ENCODE data around the gene FBN1. TPM values are rescaled to one million over a fixed set of nuclear protein-coding genes. Genes with fewer than 3 reads are reported as not detected.
A peak's percentile ranks its signal among the peaks of the same experiment; 100 is the strongest.

FBN1 gene
- total and polyA plus RNA-seq, 7 donors: 1.2 to 173 (median 57.0) TPM

DNA sequence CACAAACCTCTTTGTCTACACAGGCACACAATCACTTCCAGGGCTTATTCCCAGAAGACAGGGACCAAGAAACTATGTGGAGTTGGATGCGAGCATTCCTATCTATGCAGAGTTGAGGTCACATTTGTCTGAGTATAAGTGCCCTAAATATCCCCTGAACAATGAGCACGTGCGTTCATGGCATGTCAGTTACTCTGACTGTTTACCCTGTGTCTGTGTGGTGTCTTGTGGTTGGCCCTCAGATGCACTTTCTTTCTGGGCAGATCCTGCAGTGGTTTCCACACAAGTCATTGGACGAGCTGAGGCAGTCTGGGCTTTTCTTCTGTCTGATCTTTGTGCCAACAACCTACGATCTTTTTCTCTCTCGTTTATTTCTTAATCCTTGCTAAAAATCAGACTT lies 134.5 kb downstream of the FBN1 start:
- peak; percentile 68 for DNase-seq
- H3K36me3 ChIP-seq: peaks cover 0 to 42% (median 0%) of the 10 kb centered on the region in 4 donors
- no peaks in the 10 kb centered on the region for H3K27me3 ChIP-seq
- H3K4me1 ChIP-seq: no peaks in the 10 kb centered on the region
- intact Hi-C loops (cut with DNase I): no loop called here
- WGBS, 2 donors: 72 to 78% methylated on average over 6 of the region's 6 CpGs
- TF ChIP-seq CTCF (IDR thresholded peaks at IDR 0.05): no peak
- TF ChIP-seq POLR2A (IDR thresholded peaks at IDR 0.05): no peak
- no peak for TF ChIP-seq POLR2AphosphoS5 (IDR thresholded peaks at IDR 0.05)
- TF ChIP-seq EP300 (IDR thresholded peaks at IDR 0.05): no peak
- peak overlapping the region in 1 of 4 donors; percentile 33 for H3K27ac ChIP-seq
- H3K9me3 ChIP-seq: no peaks in the 10 kb centered on the region
- H3K4me3 ChIP-seq: no peak overlapping the region

DNA sequence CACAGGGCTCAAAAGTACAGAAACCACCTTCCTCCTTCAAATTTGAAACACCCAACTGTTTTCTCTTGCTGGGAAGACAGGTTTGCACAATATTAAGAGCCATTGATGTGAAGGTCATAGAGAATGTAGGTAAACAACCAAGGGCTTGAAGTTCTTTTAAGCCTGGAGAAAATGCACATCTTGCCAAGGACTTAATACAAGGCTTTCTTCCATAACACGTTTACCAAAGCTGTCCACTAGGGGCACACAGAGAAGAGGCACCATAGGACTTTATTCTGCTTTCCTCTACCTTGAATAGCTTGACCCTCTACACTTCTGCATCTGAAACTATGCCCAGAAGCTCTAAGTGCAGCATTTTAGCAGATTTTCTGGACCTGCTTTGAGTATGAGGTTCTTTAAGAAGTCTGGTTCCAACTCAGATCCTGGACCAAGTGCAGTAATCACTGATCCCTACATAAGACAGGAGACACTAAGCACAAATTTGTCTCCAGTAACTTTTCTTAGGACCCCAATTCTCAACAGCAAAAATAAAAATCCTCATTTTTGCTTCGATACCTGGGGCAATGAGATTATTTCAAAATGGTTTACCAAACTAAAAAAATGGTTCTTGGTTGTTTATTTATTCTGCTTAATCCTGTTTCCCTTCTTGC lies 138.0 kb downstream of the FBN1 start:
- H3K4me3 ChIP-seq: no peak overlapping the region
- WGBS, 2 donors: 42% methylated on average over 2 of the region's 2 CpGs
- H3K27me3 ChIP-seq: no peaks in the 10 kb centered on the region
- H3K27ac ChIP-seq: no peak overlapping the region
- no peaks in the 10 kb centered on the region for H3K4me1 ChIP-seq
- H3K9me3 ChIP-seq: no peaks in the 10 kb centered on the region
- no peak for TF ChIP-seq POLR2A (IDR thresholded peaks at IDR 0.05)
- peak in 3 of 4 experiments; percentile 23 to 35 (median 30) for TF ChIP-seq CTCF (IDR thresholded peaks at IDR 0.05)
- TF ChIP-seq EP300 (IDR thresholded peaks at IDR 0.05): no peak
- TF ChIP-seq POLR2AphosphoS5 (IDR thresholded peaks at IDR 0.05): no peak
- H3K36me3 ChIP-seq: peaks cover 0 to 46% (median 0%) of the 10 kb centered on the region in 4 donors
- intact Hi-C loops (cut with DNase I): no loop called here
- DNase-seq: no peak

GRCh38 chr15:48505067-48505466 lies 140.4 kb downstream of the FBN1 start:
- Histone ChIP-seq H3K27ac (no peak overlapping the region), H3K27me3 (no peaks in the 10 kb centered on the region), H3K4me1 (no peaks in the 10 kb centered on the region), H3K9me3 (no peaks in the 10 kb centered on the region), H3K4me3 (no peak overlapping the region), H3K36me3 (peaks cover 0 to 51% (median 0%) of the 10 kb centered on the region in 4 donors)
- no peak for DNase-seq
- no peak for TF ChIP-seq POLR2A (IDR thresholded peaks at IDR 0.05)
- no peak for TF ChIP-seq POLR2AphosphoS5 (IDR thresholded peaks at IDR 0.05)
- TF ChIP-seq EP300 (IDR thresholded peaks at IDR 0.05): no peak
- TF ChIP-seq CTCF (IDR thresholded peaks at IDR 0.05): no peak
- intact Hi-C loops (cut with DNase I): no loop called here
- WGBS, 2 donors: 90 to 93% methylated on average over 3 of the region's 3 CpGs

DNA sequence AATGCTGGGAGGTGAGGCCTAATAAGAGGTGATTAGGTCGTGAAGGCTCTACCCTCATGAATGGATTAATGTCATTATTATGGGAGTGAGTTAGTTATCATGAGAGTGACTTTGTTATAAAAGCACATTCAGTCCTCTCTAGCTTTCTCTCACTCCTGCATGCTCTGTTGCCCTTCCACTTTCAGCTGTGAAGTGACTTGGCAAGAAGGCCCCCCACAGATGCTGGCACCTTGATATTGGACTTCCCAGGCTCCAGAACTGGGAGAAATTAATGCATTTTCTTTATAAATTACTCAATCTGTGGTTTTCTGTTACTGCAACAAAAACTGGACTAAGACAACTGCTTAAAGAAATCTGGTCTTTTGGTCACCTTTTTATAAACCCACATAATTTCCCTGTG lies 144.3 kb downstream of the FBN1 start:
- Histone ChIP-seq H3K4me1 (no peaks in the 10 kb centered on the region), H3K27me3 (no peaks in the 10 kb centered on the region), H3K27ac (no peak overlapping the region), H3K36me3 (peaks cover 0 to 37% (median 0%) of the 10 kb centered on the region in 4 donors), H3K4me3 (no peak overlapping the region), H3K9me3 (no peaks in the 10 kb centered on the region)
- 65 to 83% methylated on average over 1 of the region's 1 CpG for WGBS, 2 donors
- no peak for DNase-seq
- intact Hi-C loops (cut with DNase I): no loop called here
- TF ChIP-seq POLR2AphosphoS5 (IDR thresholded peaks at IDR 0.05) (no peak), EP300 (IDR thresholded peaks at IDR 0.05) (no peak), CTCF (IDR thresholded peaks at IDR 0.05) (no peak), POLR2A (IDR thresholded peaks at IDR 0.05) (no peak)

GRCh38 chr15:48500595-48500994 lies 144.9 kb downstream of the FBN1 start:
- intact Hi-C loops (cut with DNase I): no loop called here
- no peaks in the 10 kb centered on the region for H3K9me3 ChIP-seq
- DNase-seq: no peak
- TF ChIP-seq EP300 (IDR thresholded peaks at IDR 0.05) (no peak), POLR2AphosphoS5 (IDR thresholded peaks at IDR 0.05) (no peak), CTCF (IDR thresholded peaks at IDR 0.05) (no peak), POLR2A (IDR thresholded peaks at IDR 0.05) (no peak)
- H3K36me3 ChIP-seq: peaks cover 0 to 36% (median 0%) of the 10 kb centered on the region in 4 donors
- H3K27me3 ChIP-seq: no peaks in the 10 kb centered on the region
- no peaks in the 10 kb centered on the region for H3K4me1 ChIP-seq
- no peak overlapping the region for H3K4me3 ChIP-seq
- 90 to 93% methylated on average over 4 of the region's 4 CpGs for whole genome bisulfite sequencing, 2 donors
- H3K27ac ChIP-seq: no peak overlapping the region

Measured in sigmoid colon (tissue), 7 donors.